ENCODE measurements around the gene GAK. TPM values are rescaled to one million over a fixed set of nuclear protein-coding genes. Genes with fewer than 3 reads are reported as not detected.

Gene GAK
- total and polyA plus RNA-seq, 2 of the 13 experiments (the other 11 are each of a cell fraction or from before 2014, with no cell fraction given) = 17.5 to 44.3 TPM

- intact Hi-C loops (cut with micrococcal nuclease; ENCODE audit: unreplicated experiment) = no loop called here
- H3K4me1 ChIP-seq (ENCODE audit: insufficient read depth, low read length) = no peaks in the 10 kb centered on the region
- H3K27ac ChIP-seq (ENCODE audit: extremely low read length, insufficient read depth, low read length) = no peak overlapping the region
- H3K9me3 ChIP-seq (ENCODE audit: low read length) = no peaks in the 10 kb centered on the region
- no peak overlapping the region for H2AFZ ChIP-seq (ENCODE audit: low read length)
- no peaks in the 10 kb centered on the region; the same call in 1 of the 2 replicates for H4K20me1 ChIP-seq (ENCODE audit: insufficient read depth, low read length)
- H3K27me3 ChIP-seq (ENCODE audit: control insufficient read depth in 1 of 2, insufficient read depth in 2 of 2, low read length in 2 of 2) = no peaks in the 10 kb centered on the region
- peaks cover 17 to 32% of the 10 kb centered on the region in 2 experiments; a peak in 4 of 5 replicates for H3K36me3 ChIP-seq (replicated peaks in 1 of 2; ENCODE audit: control insufficient read depth in 1 of 2, insufficient read depth in 2 of 2, low read length in 2 of 2)
- BruUV-seq (replicated peaks) = no TSS peak
- no peak for FAIRE-seq
- H3K4me2 ChIP-seq (ENCODE audit: low read depth, low read length) = no peak overlapping the region
- no peaks in the 10 kb centered on the region for H3K79me2 ChIP-seq (ENCODE audit: insufficient read depth, low read length)
- no peak overlapping the region for H3K4me3 ChIP-seq (replicated peaks in 1 of 3; ENCODE audit: insufficient read depth in 1 of 3, low read depth in 2 of 3, low read length in 3 of 3)
- in situ Hi-C loops (cut with HindIII; ENCODE audit: extremely low pct_ligation_motif_present, low pct_unique_long_range_greater_than_20kb) = no loop called here
- 98% methylated on average over 27 of the region's 27 CpGs for WGBS (ENCODE audit: low lambda C conversion rate)
- TF ChIP-seq ATRX (CRISPR knock-in tag; IDR thresholded peaks at IDR 0.05; ENCODE audit: borderline replicate concordance) (no peak), MEF2D (CRISPR knock-in tag; IDR thresholded peaks at IDR 0.05) (no peak), KLF11 (CRISPR knock-in tag; IDR thresholded peaks at IDR 0.05) (no peak), SP5 (CRISPR knock-in tag; IDR thresholded peaks at IDR 0.05; ENCODE audit: borderline replicate concordance, low read depth) (no peak), PRDM4 (CRISPR knock-in tag; IDR thresholded peaks at IDR 0.05; ENCODE audit: borderline replicate concordance) (no peak), ARHGAP35 (CRISPR knock-in tag; IDR thresholded peaks at IDR 0.05; ENCODE audit: borderline replicate concordance) (no peak), JUNB (CRISPR knock-in tag; IDR thresholded peaks at IDR 0.05; ENCODE audit: borderline replicate concordance) (no peak), ZNF274 (CRISPR knock-in tag; IDR thresholded peaks at IDR 0.05) (no peak), HMG20A (CRISPR knock-in tag; IDR thresholded peaks at IDR 0.05; ENCODE audit: borderline replicate concordance) (no peak), MED8 (CRISPR knock-in tag; IDR thresholded peaks at IDR 0.05; ENCODE audit: insufficient replicate concordance) (no peak), ZNF180 (CRISPR knock-in tag; IDR thresholded peaks at IDR 0.05; ENCODE audit: borderline replicate concordance, low read depth) (no peak), ZNF639 (CRISPR knock-in tag; conservative IDR thresholded peaks at IDR 0.05) (no peak), CREB1 (IDR thresholded peaks at IDR 0.05) (no peak), CREB1 (CRISPR knock-in tag; IDR thresholded peaks at IDR 0.05) (no peak)
- ChIA-PET POLR2A (no interaction called here), CTCF (ENCODE audit: low intra/inter-chr PET ratio, low total read pairs) (no interaction called here)
- ATAC-seq = no peak
- no peak for DNase-seq (ENCODE audit: low spot score)
- no peak overlapping the region for H3K9ac ChIP-seq (ENCODE audit: insufficient read depth, low read depth, low read length)
Observed at GRCh38 chr4:898869-899555, 33.1 kb downstream of the GAK start.
